Astrocyte of the cerebellum (primary cell): ENCODE results near the gene EME1.

Experiments
- DNase-seq: peaks from one replicate; pipeline ENCODE4 v3.0.0-alpha.2; 2011; ENCODE audit warnings: low read depth
- H3K4me3 ChIP-seq: 2 replicates; pipeline ENCODE4 v1.5.1; 2011; ENCODE audit warnings: mild to moderate bottlenecking, low read depth, low read length, moderate library complexity
- in situ Hi-C: cut with HindIII; loops from 2 replicates; pipeline ENCODE4 v1.10.0; 2017; ENCODE audit warnings: low sequenced_read_pairs
- TF ChIP-seq, protein P1 (sequence below): IDR thresholded peaks from 2 replicates; pipeline ENCODE4 v1.5.1; 2012; ENCODE audit warnings: low read length, low read depth, moderate library complexity, mild to moderate bottlenecking; ENCODE audit errors: missing control alignments

Gene EME1

DNA sequence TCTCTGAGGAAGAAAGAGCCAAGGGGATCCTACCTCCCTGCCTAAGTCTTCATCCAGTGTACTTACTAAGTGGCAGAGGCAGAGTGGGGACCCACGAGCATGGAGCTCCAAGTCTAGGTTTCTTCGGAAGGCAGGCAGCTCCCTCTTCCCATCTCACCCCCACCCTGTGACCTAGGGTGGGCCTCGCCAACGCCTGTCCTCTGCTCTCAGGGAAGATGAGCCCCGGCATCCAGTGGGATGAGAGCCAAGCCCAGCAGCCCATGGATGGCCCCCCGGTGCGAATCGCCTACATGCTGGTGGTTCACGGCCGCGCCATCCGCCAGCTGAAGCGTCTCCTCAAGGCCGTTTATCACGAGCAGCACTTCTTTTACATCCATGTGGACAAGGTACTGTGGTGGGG is 18.8 kb upstream of the EME1 start:
- DNase-seq: no peak
- H3K4me3 ChIP-seq: no peak overlapping the region
- in situ Hi-C loops: no loop called here
- TF ChIP-seq, protein P1, sequence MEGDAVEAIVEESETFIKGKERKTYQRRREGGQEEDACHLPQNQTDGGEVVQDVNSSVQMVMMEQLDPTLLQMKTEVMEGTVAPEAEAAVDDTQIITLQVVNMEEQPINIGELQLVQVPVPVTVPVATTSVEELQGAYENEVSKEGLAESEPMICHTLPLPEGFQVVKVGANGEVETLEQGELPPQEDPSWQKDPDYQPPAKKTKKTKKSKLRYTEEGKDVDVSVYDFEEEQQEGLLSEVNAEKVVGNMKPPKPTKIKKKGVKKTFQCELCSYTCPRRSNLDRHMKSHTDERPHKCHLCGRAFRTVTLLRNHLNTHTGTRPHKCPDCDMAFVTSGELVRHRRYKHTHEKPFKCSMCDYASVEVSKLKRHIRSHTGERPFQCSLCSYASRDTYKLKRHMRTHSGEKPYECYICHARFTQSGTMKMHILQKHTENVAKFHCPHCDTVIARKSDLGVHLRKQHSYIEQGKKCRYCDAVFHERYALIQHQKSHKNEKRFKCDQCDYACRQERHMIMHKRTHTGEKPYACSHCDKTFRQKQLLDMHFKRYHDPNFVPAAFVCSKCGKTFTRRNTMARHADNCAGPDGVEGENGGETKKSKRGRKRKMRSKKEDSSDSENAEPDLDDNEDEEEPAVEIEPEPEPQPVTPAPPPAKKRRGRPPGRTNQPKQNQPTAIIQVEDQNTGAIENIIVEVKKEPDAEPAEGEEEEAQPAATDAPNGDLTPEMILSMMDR: no peak

DNA sequence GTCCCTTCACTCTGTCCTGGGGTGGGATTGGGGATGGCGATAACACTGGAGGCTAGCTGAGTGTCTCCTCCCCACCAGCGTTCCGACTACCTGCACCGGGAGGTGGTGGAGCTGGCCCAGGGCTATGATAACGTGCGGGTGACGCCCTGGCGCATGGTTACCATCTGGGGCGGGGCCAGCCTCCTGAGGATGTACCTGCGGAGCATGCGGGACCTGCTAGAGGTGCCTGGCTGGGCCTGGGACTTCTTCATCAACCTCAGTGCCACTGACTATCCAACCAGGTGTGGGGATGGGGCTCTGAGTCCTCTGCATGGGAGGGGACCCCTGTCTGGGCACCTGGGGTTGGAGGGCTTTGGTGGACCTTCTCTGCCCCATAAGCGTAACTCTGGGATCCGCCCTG is 18.3 kb upstream of the EME1 start:
- no peak overlapping the region for H3K4me3 ChIP-seq
- TF ChIP-seq, protein P1: no peak
- in situ Hi-C loops: no loop called here
- DNase-seq: no peak

DNA sequence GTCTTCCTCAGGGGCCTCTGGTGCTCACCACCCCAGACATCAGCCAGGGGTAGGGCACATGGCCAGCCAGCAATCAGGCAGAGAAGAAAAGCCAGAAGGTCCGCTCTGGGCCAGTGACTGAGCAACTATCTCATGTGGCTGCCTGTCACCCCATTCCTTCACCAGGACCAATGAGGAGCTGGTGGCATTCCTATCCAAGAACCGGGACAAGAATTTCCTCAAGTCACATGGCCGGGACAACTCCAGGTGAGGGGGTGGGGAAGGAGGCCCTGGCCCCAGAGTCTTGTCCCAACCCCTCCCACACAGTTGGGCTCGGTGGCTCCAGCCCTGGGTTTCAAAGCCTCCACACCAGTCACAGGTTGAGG is 17.7 kb upstream of the EME1 start:
- no peak overlapping the region for H3K4me3 ChIP-seq
- DNase-seq: no peak
- TF ChIP-seq, protein P1: no peak
- in situ Hi-C loops: no loop called here

DNA sequence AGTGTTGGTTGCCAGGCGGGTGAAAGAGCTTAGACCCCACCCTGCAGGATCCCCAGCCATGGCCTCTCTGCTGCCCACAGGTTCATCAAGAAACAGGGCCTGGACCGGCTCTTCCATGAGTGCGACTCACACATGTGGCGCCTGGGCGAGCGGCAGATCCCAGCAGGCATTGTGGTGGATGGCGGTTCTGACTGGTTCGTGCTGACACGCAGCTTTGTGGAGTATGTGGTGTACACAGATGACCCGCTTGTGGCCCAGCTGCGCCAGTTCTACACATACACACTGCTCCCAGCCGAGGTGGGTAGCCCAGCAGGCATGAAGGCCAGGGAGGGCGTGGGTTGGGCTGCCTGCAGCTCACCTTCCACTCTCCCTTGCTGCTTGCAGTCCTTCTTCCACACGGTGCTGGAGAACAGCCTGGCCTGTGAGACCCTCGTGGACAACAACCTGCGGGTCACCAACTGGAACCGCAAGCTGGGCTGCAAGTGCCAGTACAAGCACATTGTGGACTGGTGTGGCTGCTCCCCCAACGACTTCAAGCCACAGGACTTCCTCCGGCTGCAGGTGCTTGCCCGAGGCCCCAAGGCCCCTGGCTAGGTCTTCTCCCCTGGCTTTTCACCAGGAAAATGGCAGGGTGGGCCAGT is 17.2 kb upstream of the EME1 start:
- H3K4me3 ChIP-seq: no peak overlapping the region
- TF ChIP-seq, protein P1: no peak
- DNase-seq: no peak
- in situ Hi-C loops: no loop called here

DNA sequence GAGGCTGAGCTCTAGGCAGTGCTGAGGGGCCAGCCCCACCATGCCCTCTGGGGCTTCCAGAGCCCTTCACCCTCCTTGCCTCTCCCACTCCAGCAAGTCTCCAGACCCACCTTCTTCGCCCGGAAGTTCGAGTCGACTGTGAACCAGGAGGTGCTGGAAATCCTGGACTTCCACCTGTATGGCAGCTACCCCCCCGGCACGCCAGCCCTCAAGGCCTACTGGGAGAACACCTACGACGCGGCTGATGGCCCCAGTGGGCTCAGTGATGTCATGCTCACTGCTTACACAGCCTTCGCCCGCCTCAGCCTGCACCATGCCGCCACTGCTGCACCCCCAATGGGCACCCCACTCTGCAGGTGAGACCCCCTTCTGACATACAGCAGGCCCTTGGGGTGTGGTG is 16.6 kb upstream of the EME1 start:
- in situ Hi-C loops: no loop called here
- no peak overlapping the region for H3K4me3 ChIP-seq
- TF ChIP-seq, protein P1: no peak
- DNase-seq: no peak

DNA sequence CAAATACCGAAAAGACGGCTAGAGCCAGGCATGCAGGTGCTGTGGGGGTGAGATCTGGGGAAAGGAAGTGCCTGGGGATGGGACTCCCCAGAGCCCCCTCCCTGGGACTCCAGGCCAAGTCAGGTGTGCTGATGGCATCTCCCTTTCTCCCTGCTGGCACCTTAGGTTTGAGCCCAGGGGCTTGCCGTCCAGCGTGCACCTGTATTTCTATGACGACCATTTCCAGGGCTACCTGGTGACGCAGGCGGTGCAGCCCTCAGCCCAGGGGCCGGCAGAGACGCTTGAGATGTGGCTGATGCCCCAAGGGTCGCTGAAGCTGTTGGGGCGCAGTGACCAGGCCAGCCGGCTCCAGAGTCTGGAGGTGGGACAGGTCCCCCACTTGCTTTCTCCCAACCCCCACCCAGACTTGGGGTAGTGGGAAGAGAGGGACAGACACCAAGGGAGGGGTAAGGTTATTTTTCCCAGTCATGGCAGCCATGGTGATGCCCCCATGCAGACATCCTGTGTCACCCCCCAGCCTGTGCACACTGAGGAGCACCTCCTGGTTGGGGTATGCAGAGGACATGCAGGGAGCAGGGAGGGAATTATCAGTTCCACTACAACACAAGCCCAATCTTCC is 16.0 kb upstream of the EME1 start:
- in situ Hi-C loops: no loop called here
- no peak for DNase-seq
- TF ChIP-seq, protein P1: no peak
- no peak overlapping the region for H3K4me3 ChIP-seq
